Hematopoietic multipotent progenitor cell treated with erythropoietin and hydrocortisone succinate and interleukin-3 and kit ligand, for 4 days (in vitro differentiated cells): Measurements from ENCODE around the gene ATP6V1F.

ENCODE experiments used
- DNase-seq: peaks from one replicate; pipeline ENCODE4 v3.0.0-alpha.2; 2015

Gene ATP6V1F

GRCh38 chr7:128862571-128863432 is at the start of gene ATP6V1F:
ATP6V1F (plus strand) TSS chr7:128862856; CDS start chr7:128862905, 49 bp downstream.
- peak; percentile 99 for DNase-seq

DNA sequence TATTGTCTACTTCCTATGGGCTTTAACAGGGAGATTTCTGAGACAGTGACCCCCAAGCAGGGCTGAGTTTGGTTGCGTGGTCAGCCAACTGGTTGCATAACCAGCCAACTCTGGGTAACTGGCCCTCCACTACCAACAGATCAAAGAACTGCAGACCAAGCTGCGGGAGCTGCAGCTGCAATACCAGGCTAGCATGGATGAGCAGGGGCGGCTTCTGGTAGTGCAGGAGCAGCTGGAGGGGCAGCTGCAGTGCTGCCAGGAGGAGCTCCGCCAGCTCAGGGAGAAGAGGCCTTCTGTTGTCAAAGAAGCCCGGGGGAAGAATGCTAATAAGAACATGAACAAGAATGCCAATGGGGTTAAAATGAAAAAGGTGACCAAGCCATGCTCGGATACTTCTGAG is 48.2 kb upstream of the ATP6V1F start:
- DNase-seq = no peak

DNA sequence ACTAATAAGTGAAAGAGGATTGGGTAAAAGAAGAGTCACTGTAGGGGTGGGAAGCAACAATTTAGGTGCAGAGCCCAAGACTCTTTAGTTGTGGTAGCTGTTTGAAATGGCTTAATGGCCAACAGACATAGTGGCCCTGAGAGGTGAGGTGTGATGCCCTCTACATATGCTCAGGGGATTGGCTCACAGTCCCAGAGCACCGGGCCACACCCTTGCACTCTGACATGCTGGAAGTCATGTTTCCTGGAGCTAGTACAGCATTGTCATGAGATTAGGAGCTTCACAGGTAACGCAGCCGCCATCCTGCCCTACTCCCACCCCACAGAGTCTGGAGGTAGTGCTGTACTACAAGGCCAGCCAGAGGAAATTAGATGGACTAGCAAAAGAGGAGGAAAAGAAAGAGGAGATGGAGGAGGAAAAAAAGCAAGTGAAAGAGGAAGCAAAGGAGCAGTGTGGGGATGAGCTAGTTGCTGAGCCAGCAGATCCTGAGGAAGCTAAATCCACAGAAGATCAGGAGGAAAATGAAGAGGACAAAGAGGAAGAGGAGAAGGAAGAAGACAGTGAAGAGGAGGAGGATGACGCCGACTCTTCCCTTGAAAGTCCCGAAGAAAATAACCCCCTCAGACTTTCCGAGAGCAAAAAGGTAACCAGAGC is 47.2 kb upstream of the ATP6V1F start:
- DNase-seq = no peak

DNA sequence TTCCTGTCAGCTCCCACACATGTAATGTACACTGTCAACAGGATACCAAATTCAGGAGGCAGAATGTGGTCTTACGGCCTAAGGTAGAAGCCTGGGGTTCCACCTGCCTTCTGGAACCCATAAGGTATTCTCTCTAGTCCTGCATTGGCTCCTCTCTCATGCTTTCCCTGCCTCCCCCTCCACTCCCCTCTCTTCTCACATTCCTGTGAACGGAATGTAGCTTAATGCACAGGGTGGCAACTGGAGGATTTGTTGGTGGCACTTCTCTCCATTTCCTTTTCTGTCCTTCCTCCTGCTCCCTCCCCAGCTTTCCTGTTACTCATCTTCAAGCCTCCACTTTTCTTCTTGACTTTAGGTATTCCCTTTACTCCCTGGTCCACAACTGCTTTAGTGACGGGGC is 44.0 kb upstream of the ATP6V1F start:
- DNase-seq = no peak

GRCh38 chr7:128821724-128822123 is 40.9 kb upstream of the ATP6V1F start:
- no peak for DNase-seq

DNA sequence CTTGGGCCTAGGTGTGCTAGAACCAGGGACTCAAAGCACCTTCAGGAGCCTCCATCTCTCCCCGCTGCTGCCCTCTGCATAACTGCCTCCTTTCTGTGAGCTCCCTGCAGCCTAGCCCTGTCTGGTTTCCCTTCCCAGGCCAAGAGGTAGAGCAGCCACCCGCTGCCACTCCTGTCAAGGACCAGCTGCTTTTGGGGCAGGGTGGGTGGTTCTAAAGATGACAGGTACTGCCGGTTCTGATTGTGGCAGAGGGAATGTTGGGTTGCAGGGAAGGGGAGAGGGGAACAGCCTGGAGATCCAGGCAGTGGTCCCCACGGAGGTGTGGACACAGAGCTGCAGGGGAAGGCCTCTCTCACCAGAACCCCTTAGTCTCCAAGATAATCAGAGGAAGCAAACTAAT is 36.1 kb upstream of the ATP6V1F start:
- no peak for DNase-seq

GRCh38 chr7:128826916-128827247 is 35.8 kb upstream of the ATP6V1F start:
- DNase-seq = no peak

GRCh38 chr7:128827248-128827958 is 35.3 kb upstream of the ATP6V1F start:
- DNase-seq = no peak

DNA sequence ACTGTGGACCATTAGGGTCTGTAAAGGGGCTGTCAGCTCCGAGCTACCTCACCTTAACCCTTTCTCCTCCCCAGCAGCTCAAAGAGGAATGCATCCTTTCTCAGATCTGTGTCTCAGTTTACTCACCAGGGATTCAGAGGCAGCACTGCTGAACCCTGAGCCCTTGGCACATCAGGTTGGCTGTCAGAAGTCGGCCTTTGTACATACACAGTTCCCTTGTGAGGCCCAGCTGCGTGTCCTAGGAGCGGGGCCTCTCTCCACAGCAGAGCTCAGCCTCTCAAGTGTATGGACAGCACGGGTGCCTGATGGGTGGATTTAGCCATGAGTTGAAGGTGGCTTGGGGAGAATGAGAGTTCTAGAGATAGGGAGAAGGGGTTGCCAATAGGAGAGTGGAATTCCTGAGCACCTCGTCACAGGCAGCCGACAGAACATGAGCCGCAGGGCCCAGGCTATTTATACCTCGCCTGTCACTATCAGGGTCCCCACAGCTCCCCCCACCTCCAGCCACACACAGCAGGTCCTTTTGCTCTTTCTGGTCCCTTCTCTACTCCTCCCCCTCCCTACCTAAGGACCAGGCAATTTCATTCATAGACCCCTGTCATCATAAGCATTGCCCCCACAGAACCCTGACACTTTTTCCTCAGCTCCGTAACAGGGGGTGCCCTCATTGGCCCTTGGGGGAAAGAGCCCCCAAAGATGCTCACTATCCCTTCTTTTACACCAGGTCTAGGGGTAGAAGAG is 34.5 kb upstream of the ATP6V1F start:
- no peak for DNase-seq

- DNase-seq = peak; percentile 27
Measured at GRCh38 chr7:128829391-128830166, 33.1 kb upstream of the ATP6V1F start.

DNA sequence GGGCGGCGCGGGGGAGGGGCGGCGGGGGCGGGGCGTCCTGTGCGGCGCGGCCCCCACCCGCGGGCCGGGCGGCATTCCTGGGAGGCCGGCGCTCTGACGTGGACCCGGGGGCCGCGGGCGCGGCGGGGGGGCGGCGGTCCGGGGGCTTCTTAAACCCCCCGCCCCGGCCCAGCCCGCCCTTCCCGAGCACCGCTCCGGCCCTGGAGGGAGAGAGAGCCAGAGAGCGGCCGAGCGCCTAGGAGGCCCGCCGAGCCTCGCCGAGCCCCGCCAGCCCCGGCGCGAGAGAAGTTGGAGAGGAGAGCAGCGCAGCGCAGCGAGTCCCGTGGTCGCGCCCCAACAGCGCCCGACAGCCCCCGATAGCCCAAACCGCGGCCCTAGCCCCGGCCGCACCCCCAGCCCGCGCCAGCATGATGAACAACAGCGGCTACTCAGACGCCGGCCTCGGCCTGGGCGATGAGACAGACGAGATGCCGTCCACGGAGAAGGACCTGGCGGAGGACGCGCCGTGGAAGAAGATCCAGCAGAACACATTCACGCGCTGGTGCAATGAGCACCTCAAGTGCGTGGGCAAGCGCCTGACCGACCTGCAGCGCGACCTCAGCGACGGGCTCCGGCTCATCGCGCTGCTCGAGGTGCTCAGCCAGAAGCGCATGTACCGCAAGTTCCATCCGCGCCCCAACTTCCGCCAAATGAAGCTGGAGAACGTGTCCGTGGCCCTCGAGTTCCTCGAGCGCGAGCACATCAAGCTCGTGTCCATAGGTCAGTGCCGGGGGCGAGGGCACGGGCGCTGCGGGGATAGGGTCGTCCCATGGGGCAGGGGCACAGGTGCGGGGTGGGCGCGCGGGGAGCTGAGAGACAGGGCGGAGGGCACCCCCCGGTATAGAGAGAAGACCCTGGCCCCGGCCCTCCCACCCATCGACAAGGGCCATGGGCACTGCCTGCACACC is 32.2 kb upstream of the ATP6V1F start, which contains the start of gene FLNC:
TSS of gene FLNC (plus strand) at position 176 of the 947 bp plus-strand sequence. CDS start at position 408, 232 bp downstream.
- peak; percentile 60 for DNase-seq

DNA sequence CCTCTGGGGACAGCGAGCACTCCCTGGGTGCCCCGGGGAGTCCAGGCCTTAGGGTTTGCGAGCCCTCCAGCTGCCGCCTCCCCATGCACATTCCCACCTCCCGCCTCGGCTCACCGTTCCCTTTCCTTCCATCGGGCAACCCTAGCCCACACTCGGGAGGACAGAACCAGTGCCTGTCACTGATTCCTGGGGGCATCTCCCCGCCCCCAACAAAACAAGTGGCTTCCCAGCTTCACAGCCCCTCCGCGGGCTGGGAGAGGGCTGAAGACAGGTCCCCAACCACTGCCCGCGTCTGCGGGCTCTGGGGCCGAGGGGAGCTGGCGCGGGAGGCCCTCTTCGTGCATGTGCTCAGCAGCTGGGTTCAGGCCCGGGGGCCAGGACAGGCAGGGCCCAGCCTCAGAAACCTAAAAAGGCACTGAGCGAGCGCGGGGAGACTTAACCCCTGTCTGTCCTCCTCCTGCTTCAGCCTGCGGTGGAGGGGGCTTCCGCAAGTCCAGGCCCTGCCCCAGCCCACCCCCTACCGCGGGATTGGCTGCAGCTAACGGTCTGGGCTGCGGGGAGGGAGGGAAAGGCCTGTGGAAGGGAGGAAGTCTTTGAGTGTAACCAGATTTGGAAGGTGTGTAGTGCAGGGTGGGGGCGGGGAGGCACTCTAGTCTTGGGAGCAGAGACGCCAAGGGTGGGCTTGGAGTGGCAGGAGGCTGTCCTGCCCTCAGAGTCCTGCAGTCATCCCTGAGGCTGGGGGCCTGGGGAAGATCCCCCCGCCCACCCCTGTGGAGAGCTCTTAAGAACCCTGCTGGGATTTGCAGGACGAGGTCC is 31.3 kb upstream of the ATP6V1F start:
- DNase-seq = peak; percentile 49

- DNase-seq = peak; percentile 39
Measured at GRCh38 chr7:128831994-128832879, 30.4 kb upstream of the ATP6V1F start.

DNA sequence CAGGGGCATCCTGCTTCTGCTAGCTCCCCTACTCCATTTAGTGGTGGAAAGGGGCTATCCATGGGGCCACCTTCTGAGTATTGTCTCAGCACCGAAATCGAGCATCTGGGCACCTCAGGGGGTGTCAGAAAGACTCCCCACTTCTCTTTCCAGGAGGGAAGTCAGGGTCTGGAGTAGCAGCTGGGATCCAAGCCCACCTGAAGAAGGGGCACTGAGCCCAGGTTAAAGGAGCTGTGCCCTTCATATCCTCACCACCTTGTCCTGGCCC is 29.8 kb upstream of the ATP6V1F start:
- DNase-seq = no peak

GRCh38 chr7:128833148-128833945 is 29.3 kb upstream of the ATP6V1F start:
- DNase-seq = peak; percentile 49

DNA sequence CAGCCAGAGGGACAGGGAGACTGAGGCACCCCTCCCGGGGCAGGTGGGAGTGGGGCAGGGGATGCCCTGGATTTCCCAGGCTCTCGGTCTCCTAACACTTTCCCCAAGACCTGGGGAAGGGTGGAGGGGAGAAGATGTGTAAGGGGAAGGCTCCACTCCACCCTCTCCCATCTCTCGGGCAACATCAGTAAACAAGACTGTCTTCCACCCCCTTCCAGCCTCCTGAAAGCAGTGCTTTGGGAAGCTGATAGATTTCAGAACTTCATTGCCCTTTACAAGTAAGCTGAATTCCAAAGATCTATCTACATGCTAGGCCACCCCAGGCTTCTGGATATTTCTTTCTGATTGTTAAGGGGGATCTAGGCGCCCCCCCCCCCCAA is 28.7 kb upstream of the ATP6V1F start:
- DNase-seq = no peak

- DNase-seq = no peak
Measured at GRCh38 chr7:128835231-128835751, 27.4 kb upstream of the ATP6V1F start.
